ENCODE results near the gene KHDC4.
A peak's percentile ranks its signal among the peaks of the same experiment; 100 is the strongest.

The KHDC4 gene

DNA sequence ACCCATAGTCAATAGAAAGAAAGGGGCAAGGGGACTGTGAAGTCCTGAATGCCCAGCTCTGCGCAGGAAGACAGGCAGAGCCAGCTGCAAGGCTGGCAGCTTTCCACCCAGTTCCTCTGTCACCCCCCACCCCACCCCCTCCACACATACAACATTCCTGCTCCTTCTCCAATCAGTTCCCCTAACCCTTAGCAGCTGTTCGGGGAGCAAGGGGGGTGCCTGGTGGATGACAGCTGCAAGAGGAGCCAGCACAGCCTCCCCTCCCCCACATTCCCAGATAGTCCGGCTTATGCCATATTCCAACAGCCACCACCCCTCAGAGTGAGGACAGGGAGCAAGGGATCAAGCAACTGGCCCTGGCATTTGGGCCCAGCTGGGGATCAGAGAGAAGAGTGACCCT is 34.5 kb upstream of the KHDC4 start:
- DNase-seq: no peak

DNA sequence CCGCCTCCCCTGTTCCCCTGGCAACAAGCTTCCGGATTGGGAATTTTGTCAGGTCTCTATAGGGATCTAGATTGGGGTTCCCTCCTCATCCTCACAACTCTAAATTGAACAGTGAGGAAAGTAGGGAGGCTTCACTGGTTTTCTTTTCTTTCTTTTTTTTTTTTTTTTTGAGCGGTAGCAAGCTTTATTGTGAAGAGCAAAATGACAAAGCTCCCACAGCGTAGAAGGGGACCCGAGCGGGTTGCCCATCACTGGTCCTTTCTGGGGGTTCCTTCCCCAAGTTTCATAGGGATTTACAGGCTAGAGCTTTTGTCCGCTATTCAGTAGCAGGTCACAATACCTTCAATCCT is 33.8 kb upstream of the KHDC4 start:
- DNase-seq: no peak

DNA sequence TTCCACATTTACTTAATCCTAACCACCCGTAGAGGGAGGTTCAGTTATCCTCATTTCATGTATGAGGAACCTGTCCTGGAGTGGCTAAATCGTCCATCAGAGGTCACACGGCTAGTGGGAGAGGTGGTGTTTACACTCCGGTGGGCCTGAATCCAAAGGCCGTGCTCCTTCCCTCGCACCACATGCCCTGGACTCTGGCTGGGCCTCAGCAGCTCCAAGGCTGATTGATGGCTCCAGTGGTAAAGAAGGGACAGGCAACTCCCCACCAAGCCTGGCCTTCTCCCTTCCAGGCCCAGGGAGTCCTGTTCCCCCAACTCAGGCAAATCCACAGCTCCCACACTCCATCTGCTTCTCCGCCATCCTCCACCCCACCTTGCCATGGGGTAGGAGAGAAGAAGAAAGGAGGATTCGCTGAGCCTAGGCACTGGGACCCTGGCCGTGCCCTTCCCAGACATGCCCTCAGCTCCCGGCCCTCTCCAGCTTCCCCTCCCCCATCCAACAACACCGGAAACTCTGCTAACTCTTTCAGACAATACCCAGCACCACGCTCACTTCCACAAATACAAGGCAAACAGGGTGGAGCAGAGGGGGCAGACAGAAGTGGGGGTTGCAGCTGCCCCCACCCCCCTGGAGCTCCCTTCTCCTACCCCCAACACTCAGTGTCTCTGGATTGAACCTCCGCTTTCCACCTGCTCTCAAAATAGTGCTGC is 33.3 kb upstream of the KHDC4 start:
- peak; percentile 18 for DNase-seq

DNA sequence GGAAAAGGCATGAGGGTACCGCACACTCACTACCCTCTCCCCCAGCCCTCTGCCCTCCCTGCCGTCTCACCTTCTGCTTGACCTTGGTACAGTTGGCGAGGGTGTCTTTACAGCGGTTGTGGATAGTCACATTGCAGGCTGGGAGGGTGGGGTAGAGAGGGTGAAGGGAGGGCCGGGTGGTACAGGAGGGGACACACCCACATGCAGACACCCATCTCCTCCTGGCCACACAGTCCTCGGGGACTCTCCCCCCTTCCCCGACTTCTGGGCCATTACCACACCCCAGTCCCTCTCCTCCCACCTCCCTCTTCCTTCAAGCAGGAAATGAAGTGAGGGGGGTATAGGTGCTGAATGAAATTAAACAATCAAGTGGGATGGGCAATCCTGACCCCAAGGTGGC is 32.5 kb upstream of the KHDC4 start:
- no peak for DNase-seq

DNA sequence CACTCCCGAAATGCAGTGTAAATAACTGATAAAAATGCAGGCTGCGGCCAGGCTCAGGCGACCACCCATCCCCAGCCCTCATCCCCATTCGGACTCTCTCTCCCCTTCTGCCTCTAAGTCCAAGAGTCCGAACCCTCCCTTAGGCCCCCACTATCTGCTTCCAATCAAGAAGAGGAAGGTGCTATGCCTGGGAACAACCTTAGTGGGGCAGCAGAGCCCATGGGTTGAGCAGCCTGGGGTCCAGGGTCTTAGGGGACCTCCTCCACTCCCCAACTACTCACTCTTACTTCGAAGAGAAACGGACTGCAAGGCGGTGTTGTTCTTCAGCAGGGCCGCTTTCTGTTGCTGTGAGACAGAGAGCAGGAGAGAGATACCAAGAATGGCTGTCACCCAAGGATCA is 31.9 kb upstream of the KHDC4 start:
- no peak for DNase-seq

DNA sequence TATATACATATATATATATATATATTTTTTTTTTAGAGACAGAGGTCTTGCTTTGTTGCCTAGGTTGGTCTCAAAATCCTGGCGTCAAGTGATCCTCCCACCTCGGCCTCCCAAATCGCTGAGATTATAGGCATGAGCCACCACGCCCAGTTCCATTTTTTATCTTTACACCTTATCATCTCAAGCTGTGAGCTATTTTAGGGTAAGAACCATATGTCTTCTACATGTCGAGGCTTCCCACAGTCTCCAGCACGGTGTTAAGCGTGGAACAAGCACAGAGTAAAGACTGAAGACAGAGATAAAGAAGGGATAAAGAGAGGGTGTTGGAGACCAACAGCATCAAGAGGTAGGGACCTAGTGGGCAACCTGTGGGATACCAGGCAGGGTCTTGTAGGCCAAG is 30.0 kb upstream of the KHDC4 start:
- DNase-seq: no peak

DNA sequence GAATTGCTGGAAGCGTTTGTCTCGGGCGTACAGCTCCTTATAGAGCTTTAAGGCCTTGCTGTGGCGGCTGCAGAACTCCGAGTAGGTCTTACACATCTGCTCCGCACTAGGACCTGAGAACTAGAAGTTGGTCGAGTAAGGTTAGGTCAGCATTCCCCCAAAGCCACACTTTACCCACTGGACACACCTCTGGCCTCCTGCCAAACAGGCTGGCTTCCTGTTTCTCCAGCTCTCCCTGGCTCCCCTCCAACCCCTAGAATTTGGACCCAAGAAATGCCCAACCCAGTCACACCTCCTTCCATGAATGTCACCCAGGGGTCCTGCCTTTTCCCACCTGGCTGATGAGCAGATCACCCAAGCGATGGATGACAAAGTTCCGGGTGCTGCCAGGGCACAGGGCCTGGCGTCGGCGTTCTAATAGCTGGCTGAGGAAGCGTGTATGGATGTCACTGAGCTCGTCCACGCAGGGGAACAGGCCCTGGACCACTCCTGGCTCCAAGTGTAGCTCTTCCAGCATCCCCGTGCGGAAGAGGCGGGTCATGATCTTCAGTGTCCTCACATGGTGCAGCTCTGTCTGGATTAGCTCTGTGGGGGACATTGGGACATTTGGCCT is 28.5 kb upstream of the KHDC4 start:
- no peak for DNase-seq

DNA sequence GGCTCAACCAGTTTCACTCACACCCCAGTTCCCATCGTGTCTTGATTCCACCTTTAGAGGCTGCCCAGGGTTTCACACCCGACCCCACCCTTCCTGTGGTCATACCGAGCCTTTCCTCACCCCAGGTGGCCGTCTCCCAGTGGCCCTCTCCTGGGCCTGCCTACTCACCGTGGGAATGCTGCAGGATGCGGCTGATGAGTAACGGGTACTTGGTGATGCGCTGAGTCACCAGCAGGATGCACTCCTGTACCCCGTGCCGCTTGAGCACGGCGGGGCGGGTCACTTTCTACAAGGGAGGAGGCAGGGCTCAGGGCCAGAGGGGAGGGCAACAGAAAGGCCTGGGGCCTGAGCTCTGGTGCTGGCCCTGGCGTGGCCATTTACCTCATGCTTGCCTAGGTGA is 27.7 kb upstream of the KHDC4 start:
- DNase-seq: no peak

DNA sequence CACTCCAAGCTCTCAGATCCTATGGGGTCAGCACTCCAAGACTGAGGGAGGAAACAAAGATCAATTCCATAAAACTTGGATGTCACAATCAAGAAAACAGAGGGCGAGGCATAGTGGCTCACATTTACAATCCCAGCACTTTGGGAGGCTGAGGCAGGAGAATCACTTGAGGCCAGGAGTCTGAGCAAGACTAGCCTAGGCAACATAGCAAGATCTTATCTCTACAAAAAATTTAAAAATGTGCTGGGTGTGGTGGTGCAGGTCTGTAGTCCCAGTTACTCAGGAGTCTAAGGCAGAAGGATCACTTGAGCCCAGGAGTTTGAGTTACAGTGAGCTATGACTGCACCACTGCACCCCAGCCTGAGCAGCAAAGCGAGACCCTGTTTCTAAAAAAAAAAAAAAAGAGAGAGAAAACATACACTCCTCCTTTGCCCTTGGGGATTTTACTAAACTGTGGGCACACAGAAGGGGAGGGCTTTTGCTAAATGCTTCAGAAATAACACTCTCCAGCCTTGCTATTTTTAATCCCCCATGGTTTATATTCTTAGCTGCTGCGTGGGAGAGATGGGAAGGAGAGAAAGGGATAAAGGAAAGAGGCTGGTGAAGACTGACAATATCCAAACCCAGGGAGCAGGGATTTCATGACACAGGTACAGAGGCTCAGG is 26.0 kb upstream of the KHDC4 start:
- no peak for DNase-seq

DNA sequence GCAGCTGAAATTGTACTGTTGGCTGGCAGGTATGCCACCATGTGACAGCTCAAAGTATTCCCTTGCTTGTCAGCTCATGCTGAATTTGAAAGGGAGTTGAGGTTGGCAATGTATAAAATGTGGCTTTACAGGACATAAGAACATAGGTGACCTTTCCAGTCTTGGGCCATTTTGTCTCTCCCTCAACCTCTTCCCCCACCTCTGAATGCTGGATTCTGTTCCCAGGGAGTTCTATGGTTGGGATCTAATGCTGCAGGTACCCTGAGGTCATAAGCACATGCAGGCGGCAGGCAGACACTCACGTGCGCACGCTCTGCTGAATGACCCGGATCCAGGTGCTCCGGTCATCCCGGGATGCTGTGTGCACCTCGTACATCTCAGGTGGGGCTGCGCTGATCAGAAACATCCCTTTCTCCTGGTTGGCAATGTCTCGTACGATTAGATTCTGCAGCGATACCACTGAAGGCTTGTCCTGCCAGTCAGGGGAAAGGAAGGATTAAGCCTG is 23.2 kb upstream of the KHDC4 start:
- DNase-seq: no peak

DNA sequence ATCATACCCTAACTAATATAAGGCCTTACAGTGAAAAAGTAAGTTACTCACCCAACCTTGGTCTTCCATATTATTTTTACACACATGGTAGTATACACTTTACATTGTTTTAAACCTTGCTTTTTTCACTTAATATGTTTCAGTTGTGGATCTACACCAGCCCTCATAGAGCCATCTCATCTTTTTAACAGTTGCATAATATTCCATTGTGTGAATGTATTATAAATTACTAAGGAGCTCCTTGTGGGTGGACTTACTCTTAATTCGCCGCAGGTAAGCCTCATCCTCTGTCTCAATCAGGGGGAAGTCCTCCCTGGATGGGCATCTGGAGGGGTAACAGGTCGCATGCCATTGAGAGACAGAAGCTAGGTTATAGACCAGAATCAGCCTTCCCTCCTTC is 20.4 kb upstream of the KHDC4 start:
- DNase-seq: no peak

DNA sequence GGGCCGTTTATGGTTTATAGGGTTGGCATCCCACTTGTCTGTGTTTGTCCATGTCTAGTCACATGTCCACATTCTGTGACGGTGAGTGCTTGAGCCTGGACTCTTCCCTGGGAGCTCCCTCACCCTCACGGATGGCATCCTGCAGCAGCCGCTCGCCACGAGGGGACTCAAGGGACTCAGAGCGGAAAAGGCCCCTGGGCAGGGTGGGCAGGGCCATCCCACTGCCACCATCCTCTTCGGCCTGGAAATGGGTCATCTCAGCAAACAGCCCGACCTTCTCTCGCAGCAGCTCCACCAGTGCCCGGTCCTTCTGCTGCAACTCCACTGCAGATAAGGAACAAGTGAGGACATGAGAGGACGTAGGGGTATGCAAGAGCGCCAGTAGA is 18.3 kb upstream of the KHDC4 start:
- no peak for DNase-seq

DNA sequence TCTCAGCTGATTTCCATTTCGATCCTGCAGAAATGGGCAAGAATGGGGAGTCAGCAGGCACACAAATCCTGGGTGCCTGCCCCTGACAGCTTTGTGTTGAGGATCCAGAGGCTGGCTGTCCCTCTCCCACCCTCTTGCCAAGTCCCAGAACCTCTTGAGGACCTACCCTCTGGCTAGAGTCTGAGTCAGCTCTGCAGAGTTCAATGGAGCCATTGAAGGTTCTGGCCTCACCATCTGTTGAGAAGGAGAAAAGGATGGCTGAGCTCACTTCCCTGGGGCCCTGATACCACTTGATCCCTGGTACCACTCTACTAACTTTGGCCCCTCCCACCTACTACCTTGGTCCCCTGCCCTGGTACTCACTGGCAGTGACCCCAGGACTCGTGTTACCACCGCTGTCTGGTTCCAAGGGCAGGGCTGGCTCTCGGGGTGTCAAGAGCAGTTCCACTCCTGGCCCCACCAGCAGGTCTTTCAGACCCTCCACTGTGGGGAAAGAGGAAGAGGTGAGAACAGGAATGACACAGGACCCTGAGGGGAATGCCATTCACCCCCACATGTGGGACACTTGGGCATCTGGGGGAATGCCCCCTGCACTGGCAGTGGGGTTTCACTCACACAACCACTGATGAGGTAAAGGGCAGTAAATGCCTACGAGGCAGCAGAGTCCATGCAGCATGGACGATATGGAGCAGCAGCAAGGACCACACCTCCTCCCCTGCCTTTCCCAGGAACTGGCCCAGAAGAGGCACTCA is 17.7 kb upstream of the KHDC4 start:
- no peak for DNase-seq

DNA sequence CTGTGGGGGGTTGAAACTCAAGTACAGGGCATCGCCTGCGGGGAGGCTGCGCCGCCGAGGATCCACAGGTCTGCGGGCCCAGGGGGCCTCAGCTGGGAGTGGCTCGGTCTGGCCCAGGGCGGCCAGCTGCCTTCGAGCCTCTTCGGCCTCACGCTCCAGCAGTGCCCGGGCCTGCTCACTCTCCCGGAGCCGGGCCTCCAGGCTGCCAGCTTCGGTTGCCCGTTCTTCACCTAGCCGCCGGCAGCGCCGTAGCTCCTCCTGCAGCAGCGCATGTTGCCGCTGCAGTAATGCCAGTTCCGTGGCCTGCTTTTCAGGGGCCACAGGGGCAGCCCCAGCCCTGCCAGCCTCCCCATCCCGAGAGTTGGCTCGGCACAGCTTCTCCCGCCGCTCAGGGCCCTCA is 16.6 kb upstream of the KHDC4 start:
- no peak for DNase-seq

DNA sequence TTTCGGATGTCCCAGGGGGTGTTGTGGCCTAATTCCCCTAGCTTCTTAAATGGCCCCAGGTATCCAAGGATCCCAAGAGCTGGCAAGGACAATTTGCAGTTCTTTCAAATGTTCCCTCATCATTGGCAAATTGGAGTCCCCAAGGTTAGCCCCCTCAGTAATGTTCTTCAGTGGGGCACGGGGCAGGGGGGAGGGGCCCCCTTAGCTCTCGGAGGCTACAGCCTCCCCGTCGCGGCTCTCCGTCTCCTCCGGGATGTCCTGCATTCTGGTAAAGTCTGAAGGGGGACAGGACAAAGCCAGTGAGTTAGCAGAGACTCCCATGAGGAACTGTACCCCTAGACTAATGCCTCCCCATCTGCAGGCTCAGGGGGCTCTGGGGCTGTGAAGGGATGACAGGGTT is 13.5 kb upstream of the KHDC4 start:
- DNase-seq: no peak

DNA sequence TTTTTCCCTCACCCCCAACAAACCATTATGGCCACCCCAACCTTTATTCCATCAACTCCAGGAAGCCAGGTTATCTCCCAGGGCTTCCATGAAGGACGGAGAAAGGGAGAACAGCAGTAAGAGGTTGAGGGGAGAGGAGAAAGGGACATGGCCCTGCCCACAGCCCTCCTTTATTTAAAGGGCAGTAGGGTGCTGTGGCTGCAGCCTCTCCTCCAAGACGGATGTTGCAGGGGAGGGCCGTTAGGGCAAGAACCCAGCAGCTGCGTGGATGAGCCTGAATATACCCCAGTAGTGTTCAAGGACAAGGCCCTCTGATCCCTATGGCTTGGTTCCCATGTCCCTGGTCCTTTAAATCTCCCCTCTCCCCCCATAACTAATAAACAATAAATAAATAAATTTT is 13.1 kb upstream of the KHDC4 start:
- no peak for DNase-seq

DNA sequence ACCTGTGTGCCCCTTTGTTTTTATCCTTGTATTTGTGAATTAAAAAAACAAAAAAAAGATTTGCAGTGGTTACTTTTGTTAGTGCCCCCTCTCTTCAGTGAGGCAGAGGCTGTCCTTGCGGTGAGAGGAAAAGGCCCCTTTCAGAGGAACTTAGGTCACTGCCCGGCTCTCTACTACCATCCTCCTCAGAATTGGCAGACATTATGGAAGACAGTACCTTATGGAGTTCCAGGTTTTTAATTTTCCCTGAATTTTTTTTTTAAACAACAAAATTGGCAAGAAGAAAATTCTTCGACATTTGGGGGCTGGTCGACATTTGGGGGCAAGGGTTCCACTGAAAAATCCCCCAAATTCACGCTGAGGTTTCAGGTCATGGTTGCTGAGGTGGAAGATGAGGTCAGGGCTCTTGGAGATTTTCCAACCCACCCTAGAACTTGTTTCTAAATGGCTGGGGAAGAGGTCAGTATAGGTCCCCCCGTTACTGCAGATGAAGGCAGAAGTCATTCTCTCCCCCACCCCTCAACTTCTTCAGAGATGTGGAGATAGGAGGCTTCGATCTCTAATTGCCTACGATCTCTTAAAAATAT is 12.5 kb upstream of the KHDC4 start:
- no peak for DNase-seq

DNA sequence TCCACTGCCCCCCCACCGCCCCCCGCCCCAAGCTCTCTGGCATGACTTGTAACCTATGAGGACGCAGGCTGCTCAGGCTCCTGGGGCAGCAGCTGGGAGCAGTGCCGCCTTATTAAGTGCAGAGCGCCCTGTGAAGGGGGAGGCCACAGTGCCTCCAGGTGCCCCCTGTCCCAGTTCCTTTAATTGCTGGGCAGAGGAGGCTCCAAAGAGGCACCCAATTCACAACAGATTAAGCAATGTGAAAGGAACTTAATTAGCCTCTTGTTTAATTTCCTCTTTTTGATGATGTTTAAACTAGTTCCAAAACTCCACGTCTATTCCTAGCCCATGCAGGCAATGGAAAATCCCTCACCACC is 10.2 kb upstream of the KHDC4 start:
- peak; percentile 77 for DNase-seq

DNA sequence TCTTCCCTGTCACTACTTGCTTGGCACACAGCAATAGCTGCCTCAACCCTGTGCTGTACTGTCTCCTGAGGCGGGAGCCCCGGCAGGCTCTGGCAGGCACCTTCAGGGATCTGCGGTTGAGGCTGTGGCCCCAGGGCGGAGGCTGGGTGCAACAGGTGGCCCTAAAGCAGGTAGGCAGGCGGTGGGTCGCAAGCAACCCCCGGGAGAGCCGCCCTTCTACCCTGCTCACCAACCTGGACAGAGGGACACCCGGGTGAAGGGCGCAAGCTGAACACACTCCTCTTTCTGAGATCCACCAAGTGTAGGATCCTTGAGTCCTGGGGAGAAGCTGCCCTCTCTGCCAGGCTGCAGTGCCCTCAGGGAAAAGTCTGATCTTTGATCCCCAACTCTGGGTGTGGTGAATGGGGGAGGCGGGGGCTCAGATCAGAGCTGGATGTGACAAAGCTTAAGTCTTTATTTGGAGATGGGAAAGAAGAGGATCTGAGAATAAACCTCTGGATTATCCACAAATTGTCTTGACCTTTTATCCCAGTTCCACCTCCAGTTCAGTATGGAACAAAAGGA is 8.4 kb upstream of the KHDC4 start:
- DNase-seq: no peak

DNA sequence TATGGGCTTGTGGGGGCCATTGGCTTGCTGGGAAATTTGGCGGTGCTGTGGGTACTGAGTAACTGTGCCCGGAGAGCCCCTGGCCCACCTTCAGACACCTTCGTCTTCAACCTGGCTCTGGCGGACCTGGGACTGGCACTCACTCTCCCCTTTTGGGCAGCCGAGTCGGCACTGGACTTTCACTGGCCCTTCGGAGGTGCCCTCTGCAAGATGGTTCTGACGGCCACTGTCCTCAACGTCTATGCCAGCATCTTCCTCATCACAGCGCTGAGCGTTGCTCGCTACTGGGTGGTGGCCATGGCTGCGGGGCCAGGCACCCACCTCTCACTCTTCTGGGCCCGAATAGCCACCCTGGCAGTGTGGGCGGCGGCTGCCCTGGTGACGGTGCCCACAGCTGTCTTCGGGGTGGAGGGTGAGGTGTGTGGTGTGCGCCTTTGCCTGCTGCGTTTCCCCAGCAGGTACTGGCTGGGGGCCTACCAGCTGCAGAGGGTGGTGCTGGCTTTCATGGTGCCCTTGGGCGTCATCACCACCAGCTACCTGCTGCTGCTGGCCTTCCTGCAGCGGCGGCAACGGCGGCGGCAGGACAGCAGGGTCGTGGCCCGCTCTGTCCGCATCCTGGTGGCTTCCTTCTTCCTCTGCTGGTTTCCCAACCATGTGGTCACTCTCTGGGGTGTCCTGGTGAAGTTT is 7.8 kb upstream of the KHDC4 start:
- DNase-seq: no peak

DNA sequence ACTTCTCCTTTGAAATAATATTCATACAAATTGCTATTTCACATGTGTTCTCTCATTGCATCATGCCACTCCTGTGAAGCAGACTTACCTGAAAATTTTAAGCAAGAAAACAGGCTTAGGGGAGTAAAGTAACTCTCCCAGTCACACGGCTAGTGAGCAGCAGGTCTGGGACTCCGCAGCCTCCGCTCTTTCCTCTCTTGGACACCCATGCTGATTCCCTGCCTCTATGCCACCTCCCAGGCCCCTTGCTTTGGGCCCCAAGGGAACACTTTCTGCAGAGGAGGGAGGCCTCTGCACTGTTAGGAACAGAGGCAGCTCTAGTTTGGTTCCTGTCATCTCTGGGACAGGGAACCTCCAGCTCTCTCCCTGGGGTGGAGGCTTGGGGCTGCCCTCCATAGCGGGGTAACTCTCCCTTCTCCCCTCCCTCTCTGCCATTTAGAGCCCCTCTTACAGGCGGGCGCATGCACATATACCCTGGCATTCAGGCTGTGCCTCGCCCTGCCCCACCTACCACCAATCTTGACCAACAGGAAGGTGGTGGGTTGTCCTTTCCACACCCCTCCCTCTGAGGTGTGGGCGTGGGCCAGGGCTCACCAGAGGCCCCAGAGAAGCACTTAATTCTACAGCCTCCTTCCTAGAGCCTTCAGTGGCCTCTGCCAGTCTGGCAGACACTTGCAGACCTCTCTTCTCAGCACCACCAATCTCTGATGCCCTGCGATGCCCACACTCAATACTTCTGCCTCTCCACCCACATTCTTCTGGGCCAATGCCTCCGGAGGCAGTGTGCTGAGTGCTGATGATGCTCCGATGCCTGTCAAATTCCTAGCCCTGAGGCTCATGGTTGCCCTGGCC is 7.0 kb upstream of the KHDC4 start, which contains the start of gene RXFP4:
RXFP4 (plus strand) TSS at position 646 of the 852 bp plus-strand sequence; CDS start at position 718, 72 bp downstream.
- DNase-seq: no peak
